Kidney epithelial cell (primary cell): ENCODE measurements around the gene UBFD1. TPM values are rescaled to one million over a fixed set of nuclear protein-coding genes. Genes with fewer than 3 reads are reported as not detected.
"Not testable (repeated sequence)": the region's sequence is repeated elsewhere in the genome, so short reads cannot be mapped to it uniquely, and the experiment has no call there.

Source experiments
- DNase-seq: peaks from one replicate; pipeline ENCODE4 v3.0.0-alpha.2; 2010; ENCODE audit warnings: low read depth
- H3K27me3 ChIP-seq: 2 replicates; pipeline ENCODE4 v1.6.0; 2011; ENCODE audit warnings: low read length; ENCODE audit not compliant: control insufficient read depth, insufficient read depth
- H3K36me3 ChIP-seq: 2 replicates; pipeline ENCODE4 v1.5.1; 2011; ENCODE audit warnings: low read length; ENCODE audit not compliant: control insufficient read depth, insufficient read depth
- H3K4me3 ChIP-seq: 2 replicates; pipeline ENCODE4 v1.5.1; 2011; ENCODE audit warnings: low read depth, mild to moderate bottlenecking, control low read depth, low read length
- total RNA-seq: library from RNA; depleted of rRNA; stranded (reverse); fragments of >200 nt; gene quantifications from 2 replicates; pipeline ENCODE4 v1.2.3, GENCODE V29; 2015
- TF ChIP-seq, protein P1 (sequence below): IDR thresholded peaks from 2 replicates; pipeline ENCODE4 v1.5.1; 2011; ENCODE audit warnings: mild to moderate bottlenecking, moderate library complexity, low read length, control low read depth, inconsistent platforms; ENCODE audit not compliant: insufficient read depth, poor library complexity, severe bottlenecking

Gene UBFD1
- total RNA-seq, 1 donor from 2014 or later, result 135 TPM

DNA sequence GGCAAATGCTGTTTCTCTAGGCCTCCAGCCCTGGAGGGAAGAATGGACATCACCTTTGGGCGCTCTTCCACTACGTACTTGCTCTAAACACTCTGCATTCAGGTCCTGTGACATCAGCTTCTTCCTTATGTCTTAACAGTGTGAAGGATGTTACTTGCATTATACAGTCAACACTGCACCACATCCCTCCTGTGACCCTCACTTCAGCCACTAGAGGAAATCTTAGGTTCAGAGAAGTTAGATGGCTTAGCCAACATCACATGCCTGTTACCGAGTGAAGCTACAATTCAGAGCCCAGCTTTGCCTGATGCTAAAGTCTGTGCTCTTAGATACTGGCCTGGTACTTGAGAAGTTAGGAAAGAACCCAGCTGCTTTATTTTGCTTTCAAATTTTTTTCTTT lies 18.3 kb downstream of the UBFD1 start:
- Histone ChIP-seq H3K27me3 (no peaks in the 10 kb centered on the region), H3K36me3 (no peaks in the 10 kb centered on the region), H3K4me3 (no peak overlapping the region)
- DNase-seq, result no peak
- TF ChIP-seq, protein P1, sequence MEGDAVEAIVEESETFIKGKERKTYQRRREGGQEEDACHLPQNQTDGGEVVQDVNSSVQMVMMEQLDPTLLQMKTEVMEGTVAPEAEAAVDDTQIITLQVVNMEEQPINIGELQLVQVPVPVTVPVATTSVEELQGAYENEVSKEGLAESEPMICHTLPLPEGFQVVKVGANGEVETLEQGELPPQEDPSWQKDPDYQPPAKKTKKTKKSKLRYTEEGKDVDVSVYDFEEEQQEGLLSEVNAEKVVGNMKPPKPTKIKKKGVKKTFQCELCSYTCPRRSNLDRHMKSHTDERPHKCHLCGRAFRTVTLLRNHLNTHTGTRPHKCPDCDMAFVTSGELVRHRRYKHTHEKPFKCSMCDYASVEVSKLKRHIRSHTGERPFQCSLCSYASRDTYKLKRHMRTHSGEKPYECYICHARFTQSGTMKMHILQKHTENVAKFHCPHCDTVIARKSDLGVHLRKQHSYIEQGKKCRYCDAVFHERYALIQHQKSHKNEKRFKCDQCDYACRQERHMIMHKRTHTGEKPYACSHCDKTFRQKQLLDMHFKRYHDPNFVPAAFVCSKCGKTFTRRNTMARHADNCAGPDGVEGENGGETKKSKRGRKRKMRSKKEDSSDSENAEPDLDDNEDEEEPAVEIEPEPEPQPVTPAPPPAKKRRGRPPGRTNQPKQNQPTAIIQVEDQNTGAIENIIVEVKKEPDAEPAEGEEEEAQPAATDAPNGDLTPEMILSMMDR, result no peak

DNA sequence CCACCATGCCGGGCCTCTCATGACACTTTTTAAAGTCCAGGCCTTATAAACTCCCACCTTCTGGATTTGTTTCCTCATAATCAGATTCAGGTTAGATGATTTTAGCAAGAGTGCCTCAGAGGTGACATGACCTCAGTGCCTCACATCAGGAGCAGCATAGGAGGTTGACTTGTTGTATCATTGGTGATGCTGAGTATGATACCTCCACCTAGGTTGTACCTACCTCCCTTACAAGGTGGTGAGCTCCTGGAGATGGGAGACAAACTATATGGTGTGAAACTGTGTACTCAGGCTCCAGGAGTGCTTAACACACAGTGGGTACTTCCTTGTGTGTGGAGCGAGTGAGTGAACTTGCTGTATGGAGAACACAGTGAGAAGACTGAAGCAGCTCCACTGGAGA lies 20.0 kb downstream of the UBFD1 start:
- no peak overlapping the region for H3K4me3 ChIP-seq
- no peak for DNase-seq
- no peaks in the 10 kb centered on the region for H3K36me3 ChIP-seq
- TF ChIP-seq, protein P1, result no peak
- no peaks in the 10 kb centered on the region for H3K27me3 ChIP-seq

DNA sequence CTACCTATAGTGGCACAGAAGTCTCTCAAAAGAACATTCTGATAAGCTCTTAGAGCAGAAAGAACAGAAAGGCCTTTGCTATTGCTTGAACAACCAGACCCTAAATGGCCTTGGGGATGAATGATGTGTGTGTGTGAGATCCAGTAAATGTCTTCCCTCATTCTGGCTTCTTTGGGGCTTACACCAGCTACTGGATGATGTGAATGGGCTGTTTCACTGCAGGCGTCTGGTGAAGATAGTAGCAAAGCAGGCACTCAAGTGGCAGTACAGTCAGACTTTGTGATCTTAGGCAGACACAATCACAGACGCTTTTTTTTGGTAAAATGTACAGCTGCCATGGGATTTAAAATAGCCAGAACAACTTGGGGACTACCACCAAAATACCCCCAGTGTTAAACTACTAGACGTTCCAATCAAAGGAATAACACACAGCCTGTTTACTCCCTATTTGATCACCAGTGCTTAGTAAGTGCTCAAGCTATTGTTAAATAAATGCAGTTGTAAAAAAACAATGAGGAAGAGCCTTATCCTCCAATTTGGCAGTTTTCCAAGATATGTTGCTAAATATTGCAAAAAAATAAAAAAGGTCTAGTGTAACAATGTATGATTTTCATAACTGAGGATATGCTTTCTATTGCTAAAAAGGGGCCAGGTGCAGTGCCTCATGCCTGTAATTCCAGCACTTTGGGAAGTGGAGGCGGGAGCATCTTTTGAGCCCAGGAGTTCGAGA lies 20.7 kb downstream of the UBFD1 start:
- TF ChIP-seq, protein P1, result no peak
- no peaks in the 10 kb centered on the region for H3K27me3 ChIP-seq
- H3K36me3 ChIP-seq, result no peaks in the 10 kb centered on the region
- H3K4me3 ChIP-seq, result no peak overlapping the region
- DNase-seq, result no peak

DNA sequence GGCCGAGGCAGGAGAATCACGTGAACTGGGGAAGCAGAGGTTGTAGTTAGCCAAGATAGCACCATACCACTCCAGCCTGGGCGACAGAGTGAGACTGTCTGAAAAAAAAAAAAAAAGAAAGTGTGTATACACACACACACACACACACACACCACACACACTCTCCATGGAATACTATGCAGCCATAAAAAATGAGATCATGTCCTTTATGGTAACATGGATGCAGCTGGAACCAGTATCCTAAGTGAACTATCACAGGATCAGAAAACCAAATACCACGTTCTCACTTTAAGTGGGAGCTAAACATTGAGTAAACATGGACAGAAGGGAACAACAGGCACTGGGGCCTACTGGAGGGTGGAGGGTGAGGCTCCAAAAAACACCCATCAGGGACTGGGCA lies 21.8 kb downstream of the UBFD1 start:
- TF ChIP-seq, protein P1, result no peak
- Histone ChIP-seq H3K27me3 (no peaks in the 10 kb centered on the region), H3K36me3 (no peaks in the 10 kb centered on the region), H3K4me3 (no peak overlapping the region)
- DNase-seq, result no peak

DNA sequence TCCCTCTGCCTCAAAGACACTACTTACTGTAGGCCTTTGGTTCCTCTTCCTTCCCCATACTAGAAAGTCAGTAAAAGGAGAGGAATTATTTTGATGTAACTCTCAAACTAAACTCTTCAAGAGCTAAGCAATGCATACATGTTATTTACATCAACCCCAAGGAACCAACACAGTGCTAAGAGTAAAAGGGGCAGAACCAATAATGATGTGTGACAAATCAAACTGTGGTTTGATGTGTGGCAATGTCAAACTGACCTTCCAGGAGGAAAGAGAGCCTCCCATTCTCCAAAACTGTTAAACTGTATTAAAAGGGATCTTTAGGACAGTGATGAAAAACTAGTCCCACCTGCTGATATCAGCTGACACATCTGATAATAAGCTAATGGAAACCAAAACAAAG lies 22.9 kb downstream of the UBFD1 start:
- H3K27me3 ChIP-seq, result no peaks in the 10 kb centered on the region
- TF ChIP-seq, protein P1, result no peak
- H3K4me3 ChIP-seq, result no peak overlapping the region
- no peak for DNase-seq
- H3K36me3 ChIP-seq, result peaks cover 2% of the 10 kb centered on the region

DNA sequence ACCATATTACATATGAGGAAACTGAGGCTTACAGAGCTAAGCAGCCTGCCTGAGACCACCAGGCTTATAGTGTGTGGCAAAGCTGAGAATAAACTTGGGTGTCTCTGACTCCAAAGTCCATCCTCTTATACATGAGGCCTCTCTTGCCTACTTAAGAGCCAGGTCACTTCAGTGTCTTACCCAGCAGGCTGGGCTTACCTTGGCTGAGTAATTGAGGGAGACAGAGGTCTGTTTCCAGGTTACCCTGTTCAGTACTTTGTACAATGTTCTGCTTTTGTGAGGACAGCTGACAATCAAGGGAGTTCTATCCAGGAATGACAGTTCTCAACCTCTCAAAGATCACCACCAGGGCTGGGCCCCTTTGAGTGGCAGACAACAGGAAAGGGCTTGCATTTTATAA lies 24.2 kb downstream of the UBFD1 start:
- no peaks in the 10 kb centered on the region for H3K27me3 ChIP-seq
- peaks cover 2% of the 10 kb centered on the region for H3K36me3 ChIP-seq
- TF ChIP-seq, protein P1, result no peak
- DNase-seq, result no peak
- H3K4me3 ChIP-seq, result no peak overlapping the region

DNA sequence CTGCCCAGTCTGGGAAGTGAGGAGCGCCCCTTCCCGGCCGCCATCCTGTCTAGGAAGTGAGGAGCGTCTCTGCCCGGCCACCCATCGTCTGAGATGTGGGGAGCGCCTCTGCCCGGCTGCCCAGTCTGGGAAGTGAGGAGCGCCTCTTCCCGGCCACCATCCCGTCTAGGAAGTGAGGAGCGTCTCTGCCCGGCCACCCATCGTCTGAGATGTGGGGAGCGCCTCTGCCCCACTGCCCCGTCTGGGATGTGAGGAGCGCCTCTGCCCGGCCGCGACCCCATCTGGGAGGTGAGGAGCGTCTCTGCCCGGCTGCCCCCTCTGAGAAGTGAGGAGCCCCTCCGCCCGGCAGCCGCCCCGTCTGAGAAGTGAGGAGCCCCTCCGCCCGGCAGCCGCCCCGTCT lies 25.7 kb downstream of the UBFD1 start:
- not testable (repeated sequence) for DNase-seq, H3K27me3 ChIP-seq, H3K4me3 ChIP-seq, H3K36me3 ChIP-seq
